CD14-positive monocyte (primary cell): ENCODE results near the gene OR11H6. TPM values are rescaled to one million over a fixed set of nuclear protein-coding genes. Genes with fewer than 3 reads are reported as not detected.

ENCODE experiments used
- DNase-seq, 3 donors: peaks; one replicate each; pipeline ENCODE4 v3.0.0-alpha.2; 2011 to 2022
- H2AFZ ChIP-seq: 2 replicates; pipeline ENCODE4 v1.6.0; 2012; ENCODE audit warnings: mild to moderate bottlenecking, low read depth, low read length, inconsistent platforms; ENCODE audit not compliant: insufficient read depth, poor library complexity, severe bottlenecking
- H3K27ac ChIP-seq, 2 donors: 1 replicate in 1 of 2; 2 replicates in 1 of 2; pipeline ENCODE4 v1.5.1; 2012 to 2013; ENCODE audit warnings: low read length in 2 of 2, control low read depth in 1 of 2, inconsistent platforms in 1 of 2, low read depth in 1 of 2, mild to moderate bottlenecking in 1 of 2
- H3K27me3 ChIP-seq, 2 donors: one replicate each; pipeline versions ENCODE4 v1.6.0 to v1.6.1; 2011 to 2013; ENCODE audit warnings: low read length in 2 of 2; ENCODE audit not compliant: control insufficient read depth in 2 of 2, insufficient read depth in 2 of 2
- H3K36me3 ChIP-seq, 2 donors: replicated peaks in 1 of 2; 1 replicate in 1 of 2; 2 replicates in 1 of 2; pipeline versions ENCODE4 v1.5.1 to v1.6.1; 2012 to 2013; ENCODE audit warnings: low read length in 2 of 2, control low read depth in 1 of 2, inconsistent platforms in 1 of 2, mild to moderate bottlenecking in 1 of 2; ENCODE audit not compliant: insufficient read depth in 2 of 2, control insufficient read depth in 1 of 2
- H3K4me1 ChIP-seq, 2 donors: 1 replicate in 1 of 2; 2 replicates in 1 of 2; pipeline versions ENCODE4 v1.5.1 to v1.6.1; 2012 to 2013; ENCODE audit warnings: low read length in 2 of 2, control low read depth in 1 of 2, inconsistent platforms in 1 of 2, mild to moderate bottlenecking in 1 of 2, moderate library complexity in 1 of 2; ENCODE audit not compliant: insufficient read depth in 2 of 2, control insufficient read depth in 1 of 2
- H3K4me2 ChIP-seq: replicated peaks from 2 replicates; pipeline ENCODE3; 2012; ENCODE audit warnings: low read length, moderate library complexity, mild to moderate bottlenecking; ENCODE audit not compliant: poor library complexity, severe bottlenecking; ENCODE audit errors: extremely low read depth
- H3K4me3 ChIP-seq, 3 experiments: fragments of 200-600 bp in 1 of 3; sonication (generic) in 1 of 3; replicated peaks in 1 of 3; 1 replicate in 2 of 3; 2 replicates in 1 of 3; pipeline ENCODE4 v1.5.1; 2011 to 2013; ENCODE audit warnings: low read length in 3 of 3, mild to moderate bottlenecking in 3 of 3, control low read depth in 2 of 3, low read depth in 2 of 3, inconsistent platforms in 1 of 3, moderate library complexity in 1 of 3
- H3K79me2 ChIP-seq: 2 replicates; pipeline ENCODE4 v1.6.0; 2012; ENCODE audit warnings: mild to moderate bottlenecking, control low read depth, inconsistent platforms, low read length, moderate library complexity; ENCODE audit not compliant: insufficient read depth
- H3K9ac ChIP-seq: 2 replicates; pipeline ENCODE4 v1.6.0; 2017; ENCODE audit warnings: low read length, mild to moderate bottlenecking; ENCODE audit not compliant: insufficient read depth, poor library complexity, severe bottlenecking
- H3K9me3 ChIP-seq, 2 donors: replicated peaks in 1 of 2; 1 replicate in 1 of 2; 2 replicates in 1 of 2; pipeline versions ENCODE4 v1.5.1 to v1.6.1; 2012 to 2013; ENCODE audit warnings: low read length in 2 of 2, control low read depth in 1 of 2; ENCODE audit not compliant: control insufficient read depth in 1 of 2, insufficient read depth in 1 of 2
- H4K20me1 ChIP-seq: 2 replicates; pipeline ENCODE4 v1.6.0; 2012; ENCODE audit warnings: mild to moderate bottlenecking, low read length, control low read depth, moderate library complexity; ENCODE audit not compliant: insufficient read depth
- H3K27ac Mint-ChIP-seq, 7 donors: one replicate each; pipeline ENCODE4 v1.8.0; 2020; ENCODE audit warnings: mild to moderate bottlenecking in 7 of 7, mixed read lengths in 7 of 7, moderate library complexity in 6 of 7, inconsistent platforms in 2 of 7
- H3K27me3 Mint-ChIP-seq, 3 donors: one replicate each; pipeline ENCODE4 v1.8.0; 2021 to 2022; ENCODE audit warnings: low read depth in 3 of 3, mild to moderate bottlenecking in 3 of 3, mixed read lengths in 3 of 3, moderate library complexity in 3 of 3, inconsistent platforms in 1 of 3
- H3K36me3 Mint-ChIP-seq, 2 donors: one replicate each; pipeline ENCODE4 v1.8.0; 2020; ENCODE audit warnings: mixed read lengths in 2 of 2, inconsistent platforms in 1 of 2, mild to moderate bottlenecking in 1 of 2
- H3K4me1 Mint-ChIP-seq: one replicate; pipeline ENCODE4 v1.8.0; 2020; ENCODE audit warnings: mild to moderate bottlenecking, mixed read lengths
- H3K4me3 Mint-ChIP-seq, 2 donors: one replicate each; pipeline ENCODE4 v1.8.0; 2020; ENCODE audit warnings: mild to moderate bottlenecking in 2 of 2, mixed read lengths in 2 of 2, moderate library complexity in 1 of 2
- H3K9me3 Mint-ChIP-seq, 7 donors: one replicate each; pipeline ENCODE4 v1.8.0; 2020 to 2022; ENCODE audit warnings: mixed read lengths in 7 of 7, mild to moderate bottlenecking in 6 of 7, moderate library complexity in 6 of 7, inconsistent platforms in 2 of 7
- CTCF ChIP-seq: fragments of 200-600 bp; IDR thresholded peaks from one replicate; pipeline ENCODE4 v1.8.0; 2022; ENCODE audit warnings: antibody characterized with exemption, mild to moderate bottlenecking
- WGBS: methylation state at CpG from one replicate; pipeline ENCODE4 v1.1.5; 2013; ENCODE audit warnings: missing lambda C conversion rate; ENCODE audit not compliant: insufficient coverage; 5-methylcytosine and 5-hydroxymethylcytosine counted together
- intact Hi-C, 2 donors: fragments of 100-400 bp; cut with micrococcal nuclease; formaldehyde crosslinking; loops; one replicate each; pipeline versions ENCODE4 v1.15.0 to v1.15.1; 2023
- polyA plus RNA-seq, 3 donors: library from polyadenylated mRNA; depleted of rRNA in 1 of 3; unstranded in 2 of 3; stranded (reverse) in 1 of 3; fragments of 300-500 nt in 2 of 3; fragments of >200 nt in 1 of 3; fragmentation: Illumina TruSeq in 2 of 3; gene quantifications; 1 replicate in 2 of 3; 2 replicates in 1 of 3; pipeline ENCODE4 v1.2.3, GENCODE V29; 2012 to 2021
- small RNA-seq: library from RNA; depleted of rRNA; stranded (forward); fragments of <200 nt; gene quantifications from one replicate; pipeline ENCODE3, GENCODE V24; 2012; ENCODE audit warnings: low read depth; ENCODE audit not compliant: insufficient read length

OR11H6 gene
- polyA plus RNA-seq, 3 donors, result not detected

- DNase-seq, result no peak
- H3K27ac ChIP-seq, result no peak overlapping the region
- H3K36me3 Mint-ChIP-seq, result peaks cover 10 to 21% of the 10 kb centered on the region in 2 donors
- H4K20me1 ChIP-seq, result no peaks in the 10 kb centered on the region
- no peak overlapping the region for H3K4me2 ChIP-seq
- H2AFZ ChIP-seq, result no peak overlapping the region
- peak overlapping the region in 1 of 7 donors; percentile 3 for H3K27ac Mint-ChIP-seq
- no peak overlapping the region for H3K4me3 ChIP-seq
- H3K9me3 Mint-ChIP-seq, result peaks cover 27 to 41% (median 32%) of the 10 kb centered on the region in 7 donors
- 100% methylated on average over 1 of the region's 2 CpGs for WGBS
- H3K36me3 ChIP-seq, result no peaks in the 10 kb centered on the region
- no peaks in the 10 kb centered on the region for H3K27me3 ChIP-seq
- intact Hi-C loops, result no loop called here
- peaks cover 3 to 4% (median 3%) of the 10 kb centered on the region in 3 donors for H3K27me3 Mint-ChIP-seq
- no peaks in the 10 kb centered on the region for H3K79me2 ChIP-seq
- no peaks in the 10 kb centered on the region for H3K4me1 Mint-ChIP-seq
- no peak overlapping the region for H3K9ac ChIP-seq
- no peaks in the 10 kb centered on the region for H3K4me1 ChIP-seq
- no peak for TF ChIP-seq CTCF
- H3K4me3 Mint-ChIP-seq, result no peak overlapping the region
- peaks cover 23 to 35% of the 10 kb centered on the region in 2 donors for H3K9me3 ChIP-seq
Observed at GRCh38 chr14:20274062-20274461, 50.6 kb downstream of the OR11H6 start.

Small RNAs within 50 kb of the gene (small RNA-seq; reads per million reads assigned to genes)
- not detected for gene GTF2IP22

Other genes with a start within 250 kb of the OR11H6 start
- not detected for gene OR4K15, start 248.1 kb upstream of the OR11H6 start, polyA plus RNA-seq
- not detected for gene OR4Q2, start 221.5 kb upstream of the OR11H6 start, polyA plus RNA-seq
- gene OR4K14, start 204.4 kb upstream of the OR11H6 start, polyA plus RNA-seq, result not detected
- not detected for gene OR4K13, start 187.7 kb upstream of the OR11H6 start, polyA plus RNA-seq
- not detected for gene OR4L1, start 163.7 kb upstream of the OR11H6 start, polyA plus RNA-seq
- not detected for gene OR4K17, start 113.0 kb upstream of the OR11H6 start, polyA plus RNA-seq
- gene OR4N5, start 84.9 kb upstream of the OR11H6 start, polyA plus RNA-seq, result not detected
- not detected for gene OR11G2, start 32.8 kb upstream of the OR11H6 start, polyA plus RNA-seq
- gene OR11H7, start 5.3 kb downstream of the OR11H6 start, polyA plus RNA-seq, result not detected
- not detected for gene OR11H4, start 15.6 kb downstream of the OR11H6 start, polyA plus RNA-seq
- 10 to 100 TPM in 2 of 3 donors, 1 to 10 TPM in 1; 6.2 to 18.4 (median 17.3) TPM for gene TTC5, start 82.2 kb downstream of the OR11H6 start, polyA plus RNA-seq
- gene CCNB1IP1, start 109.6 kb downstream of the OR11H6 start, polyA plus RNA-seq, result 1 to 10 TPM; 3.5 to 8.6 (median 5.4) TPM
- gene PARP2, start 119.9 kb downstream of the OR11H6 start, polyA plus RNA-seq, result 1 to 10 TPM; 1.8 to 7.3 (median 3.9) TPM
- 10 to 100 TPM in 1 of 3 donors, 1 to 10 TPM in 2; 2.3 to 78.9 (median 7.1) TPM for gene TEP1, start 189.8 kb downstream of the OR11H6 start, polyA plus RNA-seq
- gene KLHL33, start 212.5 kb downstream of the OR11H6 start, polyA plus RNA-seq, result under 1 TPM in 1 of 3 donors, not detected in 2; 0.04 TPM
- 100 to 1,000 TPM in 1 of 3 donors, 10 to 100 TPM in 2; 34.7 to 112 (median 40.0) TPM for gene OSGEP, start 231.1 kb downstream of the OR11H6 start, polyA plus RNA-seq
- 100 to 1,000 TPM in 1 of 3 donors, 10 to 100 TPM in 2; 69.7 to 208 (median 85.4) TPM for gene APEX1, start 231.5 kb downstream of the OR11H6 start, polyA plus RNA-seq
- 100 to 1,000 TPM in 1 of 3 donors, 10 to 100 TPM in 2; 19.4 to 106 (median 21.2) TPM for gene PIP4P1, start 237.7 kb downstream of the OR11H6 start, polyA plus RNA-seq
- 100 to 1,000 TPM in 1 of 3 donors, 10 to 100 TPM in 2; 63.2 to 112 (median 67.5) TPM for gene PNP, start 245.7 kb downstream of the OR11H6 start, polyA plus RNA-seq